ENCODE measurements around the gene MMS19. TPM values are rescaled to one million over a fixed set of nuclear protein-coding genes. Genes with fewer than 3 reads are reported as not detected.

MMS19 gene
- 40.6 and 48.4 TPM in 2 replicates for total RNA-seq (2014; rRNA removed; shearing (Covaris generic); ENCODE audit: low replicate concordance)

GRCh38 chr10:97498076-97498840 is at the start of gene MMS19:
Gene MMS19, minus strand, starts transcription at chr10:97498422. Its CDS starts 38 bp downstream, at chr10:97498384.
- peak; percentile 97 for DNase-seq (ENCODE audit: low read depth)
- in situ Hi-C loops (cut with HindIII; ENCODE audit: low pct_unique_long_range_greater_than_20kb, low sequenced_read_pairs) = no loop called here

GRCh38 chr10:97547962-97548361 is 49.7 kb upstream of the MMS19 start:
- DNase-seq (ENCODE audit: low read depth) = no peak
- in situ Hi-C loops (cut with HindIII; ENCODE audit: low pct_unique_long_range_greater_than_20kb, low sequenced_read_pairs) = no loop called here

GRCh38 chr10:97547271-97547600 is 49.0 kb upstream of the MMS19 start:
- no peak for DNase-seq (ENCODE audit: low read depth)
- in situ Hi-C loops (cut with HindIII; ENCODE audit: low pct_unique_long_range_greater_than_20kb, low sequenced_read_pairs) = no loop called here

GRCh38 chr10:97546456-97547270 is 48.4 kb upstream of the MMS19 start:
- DNase-seq (ENCODE audit: low read depth) = no peak
- in situ Hi-C loops (cut with HindIII; ENCODE audit: low pct_unique_long_range_greater_than_20kb, low sequenced_read_pairs) = no loop called here

GRCh38 chr10:97543025-97543546 is 44.9 kb upstream of the MMS19 start:
- peak; percentile 75 for DNase-seq (ENCODE audit: low read depth)

GRCh38 chr10:97542169-97543024 is 44.2 kb upstream of the MMS19 start:
- in situ Hi-C loops (cut with HindIII; ENCODE audit: low pct_unique_long_range_greater_than_20kb, low sequenced_read_pairs) = no loop called here
- DNase-seq (ENCODE audit: low read depth) = peak; percentile 87

More at GRCh38 chr10:97543025-97543546, 44.9 kb upstream of the MMS19 start:
- in situ Hi-C loops (cut with HindIII; ENCODE audit: low pct_unique_long_range_greater_than_20kb, low sequenced_read_pairs) = no loop called here

GRCh38 chr10:97540669-97541500 is 42.7 kb upstream of the MMS19 start:
- peak; percentile 31 for DNase-seq (ENCODE audit: low read depth)
- in situ Hi-C loops (cut with HindIII; ENCODE audit: low pct_unique_long_range_greater_than_20kb, low sequenced_read_pairs) = no loop called here

- in situ Hi-C loops (cut with HindIII; ENCODE audit: low pct_unique_long_range_greater_than_20kb, low sequenced_read_pairs) = no loop called here
- DNase-seq (ENCODE audit: low read depth) = no peak
Observed at GRCh38 chr10:97539523-97540200, 41.4 kb upstream of the MMS19 start.

GRCh38 chr10:97538839-97539238 is 40.6 kb upstream of the MMS19 start:
- no peak for DNase-seq (ENCODE audit: low read depth)
- in situ Hi-C loops (cut with HindIII; ENCODE audit: low pct_unique_long_range_greater_than_20kb, low sequenced_read_pairs) = no loop called here

- DNase-seq (ENCODE audit: low read depth) = no peak
- in situ Hi-C loops (cut with HindIII; ENCODE audit: low pct_unique_long_range_greater_than_20kb, low sequenced_read_pairs) = no loop called here
Observed at GRCh38 chr10:97538411-97538810, 40.2 kb upstream of the MMS19 start.

- DNase-seq (ENCODE audit: low read depth) = no peak
- in situ Hi-C loops (cut with HindIII; ENCODE audit: low pct_unique_long_range_greater_than_20kb, low sequenced_read_pairs) = no loop called here
Observed at GRCh38 chr10:97537186-97537869, 39.1 kb upstream of the MMS19 start.

GRCh38 chr10:97534746-97535367 is 36.6 kb upstream of the MMS19 start:
- DNase-seq (ENCODE audit: low read depth) = no peak
- in situ Hi-C loops (cut with HindIII; ENCODE audit: low pct_unique_long_range_greater_than_20kb, low sequenced_read_pairs) = no loop called here

GRCh38 chr10:97533888-97534287 is 35.7 kb upstream of the MMS19 start:
- in situ Hi-C loops (cut with HindIII; ENCODE audit: low pct_unique_long_range_greater_than_20kb, low sequenced_read_pairs) = no loop called here
- DNase-seq (ENCODE audit: low read depth) = no peak

GRCh38 chr10:97532935-97533671 is 34.9 kb upstream of the MMS19 start:
- peak; percentile 26 for DNase-seq (ENCODE audit: low read depth)
- in situ Hi-C loops (cut with HindIII; ENCODE audit: low pct_unique_long_range_greater_than_20kb, low sequenced_read_pairs) = no loop called here

GRCh38 chr10:97531401-97531986 is 33.3 kb upstream of the MMS19 start:
- in situ Hi-C loops (cut with HindIII; ENCODE audit: low pct_unique_long_range_greater_than_20kb, low sequenced_read_pairs) = no loop called here
- DNase-seq (ENCODE audit: low read depth) = no peak
